ENCODE results near the gene ASIC1. TPM values are rescaled to one million over a fixed set of nuclear protein-coding genes. Genes with fewer than 3 reads are reported as not detected.

Gene ASIC1
- total RNA-seq, 6 experiments from 2014 or later, result 0.07 to 0.19 (median 0.15) TPM; not detected in 2

DNA sequence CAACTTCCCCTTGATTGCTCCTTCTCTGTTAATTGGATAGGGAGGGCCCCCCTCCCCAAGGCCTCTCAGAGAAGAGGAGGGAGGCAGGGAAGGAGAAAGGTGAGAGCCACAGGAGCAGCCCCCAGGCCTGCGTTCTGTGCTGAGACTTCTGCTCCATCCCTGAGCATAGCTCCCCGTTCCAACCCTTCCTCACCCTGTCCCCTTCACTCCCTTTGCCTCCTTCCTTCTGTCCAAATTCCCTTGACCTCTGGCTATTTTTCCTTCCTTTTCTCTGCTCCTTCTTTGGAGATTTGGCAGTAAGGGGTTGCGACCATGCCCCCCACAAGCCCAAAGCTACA is 788 bp upstream of the ASIC1 start:
- no peak for DNase-seq
- no peaks in the 10 kb centered on the region for H3K27me3 ChIP-seq
- no peak overlapping the region for H3K4me3 ChIP-seq
- no peak for TF ChIP-seq POLR2A (IDR thresholded peaks at IDR 0.05)
- TF ChIP-seq, protein P1, sequence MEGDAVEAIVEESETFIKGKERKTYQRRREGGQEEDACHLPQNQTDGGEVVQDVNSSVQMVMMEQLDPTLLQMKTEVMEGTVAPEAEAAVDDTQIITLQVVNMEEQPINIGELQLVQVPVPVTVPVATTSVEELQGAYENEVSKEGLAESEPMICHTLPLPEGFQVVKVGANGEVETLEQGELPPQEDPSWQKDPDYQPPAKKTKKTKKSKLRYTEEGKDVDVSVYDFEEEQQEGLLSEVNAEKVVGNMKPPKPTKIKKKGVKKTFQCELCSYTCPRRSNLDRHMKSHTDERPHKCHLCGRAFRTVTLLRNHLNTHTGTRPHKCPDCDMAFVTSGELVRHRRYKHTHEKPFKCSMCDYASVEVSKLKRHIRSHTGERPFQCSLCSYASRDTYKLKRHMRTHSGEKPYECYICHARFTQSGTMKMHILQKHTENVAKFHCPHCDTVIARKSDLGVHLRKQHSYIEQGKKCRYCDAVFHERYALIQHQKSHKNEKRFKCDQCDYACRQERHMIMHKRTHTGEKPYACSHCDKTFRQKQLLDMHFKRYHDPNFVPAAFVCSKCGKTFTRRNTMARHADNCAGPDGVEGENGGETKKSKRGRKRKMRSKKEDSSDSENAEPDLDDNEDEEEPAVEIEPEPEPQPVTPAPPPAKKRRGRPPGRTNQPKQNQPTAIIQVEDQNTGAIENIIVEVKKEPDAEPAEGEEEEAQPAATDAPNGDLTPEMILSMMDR (IDR thresholded peaks at IDR 0.05), result no peak
- H3K9me3 ChIP-seq, result no peaks in the 10 kb centered on the region
- intact Hi-C loops (cut with DNase I), result loop anchor here (5.0 kb wide), 2 partner anchors 84 to 89 kb away; partner anchors contain the start of gene AQP6 (in 1 of the 2)
- ATAC-seq, result no peak
- peaks cover 0 to 7% (median 0%) of the 10 kb centered on the region in 4 donors for H3K4me1 ChIP-seq
- no peak overlapping the region for H3K27ac ChIP-seq
- no peaks in the 10 kb centered on the region for H3K36me3 ChIP-seq
- 8% methylated on average over 3 of the region's 3 CpGs for WGBS (ENCODE audit: insufficient coverage, low coverage, low lambda C conversion rate, missing lambda C conversion rate)

DNA sequence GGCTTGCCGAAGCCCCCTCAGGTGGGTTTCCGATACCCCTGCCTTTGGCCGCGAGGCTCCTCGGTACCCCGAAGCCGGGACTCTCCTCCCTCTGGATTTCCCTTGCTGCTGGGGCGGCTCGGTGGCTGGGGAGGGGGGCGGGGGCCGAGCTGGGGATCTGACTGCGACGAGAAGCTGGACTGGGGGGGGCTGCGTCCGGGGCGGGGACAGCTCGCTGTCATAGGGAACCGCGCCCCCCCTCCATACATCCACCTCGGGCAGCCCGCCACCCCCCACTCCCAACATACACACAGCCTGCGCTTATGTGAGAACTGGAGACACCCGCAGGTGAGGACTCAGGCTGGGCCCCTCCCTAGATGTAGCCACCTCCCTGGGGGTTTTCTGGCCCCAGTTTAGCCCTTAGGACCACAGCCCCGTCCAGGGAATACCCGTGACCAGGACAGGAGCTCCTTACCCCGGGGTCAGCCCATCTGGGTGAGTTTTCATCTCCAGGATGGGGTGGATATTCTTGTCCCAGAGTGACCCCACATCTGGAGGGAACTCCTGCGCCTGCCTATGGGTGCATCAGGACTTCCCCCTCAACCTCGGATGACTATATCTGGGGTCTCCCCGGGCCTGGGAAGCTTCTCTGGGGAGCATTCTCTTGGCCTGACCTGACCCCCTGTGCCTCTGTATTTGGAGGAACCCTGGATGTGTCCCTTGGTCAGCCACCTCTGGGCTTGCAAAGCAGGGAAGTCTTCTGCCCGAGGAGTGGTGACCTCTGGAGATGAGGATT is 687 bp downstream of the ASIC1 start:
- no peaks in the 10 kb centered on the region for H3K36me3 ChIP-seq
- no peak for ATAC-seq
- H3K4me1 ChIP-seq, result peaks cover 0 to 7% (median 0%) of the 10 kb centered on the region in 4 donors
- TF ChIP-seq, protein P1 (IDR thresholded peaks at IDR 0.05), result no peak
- no peak for TF ChIP-seq POLR2A (IDR thresholded peaks at IDR 0.05)
- no peaks in the 10 kb centered on the region for H3K27me3 ChIP-seq
- peak in 1 of 3 donors; percentile 40 for DNase-seq
- WGBS (ENCODE audit: insufficient coverage, low coverage, low lambda C conversion rate, missing lambda C conversion rate), result no CpG with 5 or more reads among the region's 30 CpGs
- intact Hi-C loops (cut with DNase I), result loop anchor here (5.0 kb wide), 2 partner anchors 86 to 91 kb away; partner anchors contain the start of gene AQP6 (in 1 of the 2)
- no peak overlapping the region for H3K27ac ChIP-seq
- H3K4me3 ChIP-seq, result peak overlapping the region in 2 of 3 donors; percentile 21 to 55
- no peaks in the 10 kb centered on the region for H3K9me3 ChIP-seq

DNA sequence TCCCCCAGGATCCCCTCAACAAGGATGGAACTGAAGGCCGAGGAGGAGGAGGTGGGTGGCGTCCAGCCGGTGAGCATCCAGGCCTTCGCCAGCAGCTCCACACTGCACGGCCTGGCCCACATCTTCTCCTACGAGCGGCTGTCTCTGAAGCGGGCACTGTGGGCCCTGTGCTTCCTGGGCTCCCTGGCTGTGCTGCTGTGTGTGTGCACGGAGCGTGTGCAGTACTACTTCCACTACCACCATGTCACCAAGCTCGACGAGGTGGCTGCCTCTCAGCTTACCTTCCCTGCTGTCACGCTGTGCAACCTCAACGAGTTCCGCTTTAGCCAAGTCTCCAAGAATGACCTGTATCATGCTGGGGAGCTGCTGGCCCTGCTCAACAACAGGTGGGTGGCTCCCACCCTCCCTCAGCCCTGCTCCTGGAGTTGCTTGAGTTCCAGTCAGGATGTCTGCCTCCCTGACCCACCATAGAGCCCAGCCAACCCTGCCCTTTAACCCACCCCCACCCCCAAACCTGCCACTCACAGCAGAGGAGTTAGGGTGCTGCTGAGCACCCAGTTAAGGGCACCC is 1.4 kb downstream of the ASIC1 start:
- ATAC-seq (no peak), DNase-seq (peak in 1 of 3 donors; percentile 39)
- intact Hi-C loops (cut with DNase I), result loop anchor here (5.0 kb wide), 2 partner anchors 87 to 92 kb away; partner anchors contain the start of gene AQP6 (in 1 of the 2)
- Histone ChIP-seq H3K9me3 (no peaks in the 10 kb centered on the region), H3K27me3 (no peaks in the 10 kb centered on the region), H3K36me3 (no peaks in the 10 kb centered on the region), H3K4me1 (peaks cover 0 to 7% (median 0%) of the 10 kb centered on the region in 4 donors), H3K27ac (no peak overlapping the region), H3K4me3 (no peak overlapping the region)
- TF ChIP-seq, protein P1 (IDR thresholded peaks at IDR 0.05), result no peak
- no peak for TF ChIP-seq POLR2A (IDR thresholded peaks at IDR 0.05)
- WGBS (ENCODE audit: insufficient coverage, low coverage, low lambda C conversion rate, missing lambda C conversion rate), result no CpG with 5 or more reads among the region's 15 CpGs

DNA sequence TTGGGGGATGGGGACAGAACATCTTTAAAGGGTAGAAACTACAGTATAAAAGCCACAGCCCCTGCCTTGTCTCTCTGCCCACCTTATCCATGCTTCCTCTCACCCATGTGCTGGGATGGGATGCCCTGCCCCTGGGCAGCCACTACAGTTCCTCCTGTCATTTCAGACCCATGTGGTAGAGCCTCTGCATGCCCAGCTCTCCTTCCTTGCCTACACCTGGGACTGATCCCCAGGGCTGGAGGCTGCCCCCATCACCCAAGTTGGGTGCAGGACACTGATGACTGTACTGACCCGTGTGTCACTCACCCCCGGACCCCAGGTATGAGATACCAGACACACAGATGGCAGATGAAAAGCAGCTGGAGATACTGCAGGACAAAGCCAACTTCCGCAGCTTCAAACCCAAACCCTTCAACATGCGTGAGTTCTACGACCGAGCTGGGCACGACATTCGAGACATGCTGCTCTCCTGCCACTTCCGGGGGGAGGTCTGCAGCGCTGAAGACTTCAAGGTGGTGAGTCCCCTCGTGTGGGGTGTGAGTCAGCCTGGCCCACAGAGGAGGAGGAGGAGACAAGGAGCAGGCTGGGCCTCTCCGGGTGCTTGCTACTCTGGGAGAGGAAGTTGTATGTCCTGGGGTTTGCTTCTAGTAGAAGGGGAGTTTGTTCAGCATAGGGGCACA is 2.2 kb downstream of the ASIC1 start:
- H3K27me3 ChIP-seq, result no peaks in the 10 kb centered on the region
- no peaks in the 10 kb centered on the region for H3K36me3 ChIP-seq
- H3K4me1 ChIP-seq, result peaks cover 0 to 7% (median 0%) of the 10 kb centered on the region in 4 donors
- no peak for DNase-seq
- intact Hi-C loops (cut with DNase I), result loop anchor here (5.0 to 10.0 kb wide), 3 partner anchors 87 to 185 kb away; partner anchors contain the start of gene AQP6 (in 1 of the 2)
- H3K4me3 ChIP-seq, result no peak overlapping the region
- H3K27ac ChIP-seq, result no peak overlapping the region
- WGBS (ENCODE audit: insufficient coverage, low coverage, low lambda C conversion rate, missing lambda C conversion rate), result 68% methylated on average over 8 of the region's 12 CpGs
- ATAC-seq, result no peak
- TF ChIP-seq, protein P1 (IDR thresholded peaks at IDR 0.05), result no peak
- no peak for TF ChIP-seq POLR2A (IDR thresholded peaks at IDR 0.05)
- no peaks in the 10 kb centered on the region for H3K9me3 ChIP-seq
